Trophoblast cell (in vitro differentiated cells and primary cell): ENCODE results near the gene FAM83D.

Experiments used
- DNase-seq, 2 donors: peaks; one replicate each; pipeline ENCODE4 v3.0.0-alpha.2; 2016
- H2AFZ ChIP-seq: 2 replicates; pipeline ENCODE4 v1.6.1; 2013; ENCODE audit warnings: low read length, moderate library complexity, mild to moderate bottlenecking; ENCODE audit not compliant: insufficient read depth, poor library complexity
- H2AK5ac ChIP-seq: 2 replicates; pipeline ENCODE4 v1.6.1; 2013; ENCODE audit warnings: mild to moderate bottlenecking, low read length
- H2BK120ac ChIP-seq: 2 replicates; pipeline ENCODE4 v1.6.1; 2013; ENCODE audit warnings: low read length, mild to moderate bottlenecking, moderate library complexity; ENCODE audit not compliant: insufficient read depth, poor library complexity
- H2BK12ac ChIP-seq: 2 replicates; pipeline ENCODE4 v1.6.1; 2013; ENCODE audit warnings: mild to moderate bottlenecking, low read length, moderate library complexity
- H2BK5ac ChIP-seq: 2 replicates; pipeline ENCODE4 v1.6.1; 2013; ENCODE audit warnings: low read length, low read depth, moderate library complexity, mild to moderate bottlenecking; ENCODE audit not compliant: poor library complexity
- H3K14ac ChIP-seq: 2 replicates; pipeline ENCODE4 v1.6.1; 2013; ENCODE audit warnings: mild to moderate bottlenecking, low read length
- H3K18ac ChIP-seq: 2 replicates; pipeline ENCODE4 v1.6.1; 2013; ENCODE audit warnings: mild to moderate bottlenecking, low read length
- H3K23ac ChIP-seq: 2 replicates; pipeline ENCODE4 v1.6.1; 2013; ENCODE audit warnings: low read length
- H3K27ac ChIP-seq: 2 replicates; pipeline ENCODE4 v1.5.1; 2013; ENCODE audit warnings: low read depth, mild to moderate bottlenecking, inconsistent platforms, low read length, moderate library complexity
- H3K27me3 ChIP-seq: 2 replicates; pipeline ENCODE4 v1.6.1; 2013; ENCODE audit warnings: inconsistent platforms, mild to moderate bottlenecking, low read length, moderate library complexity; ENCODE audit not compliant: insufficient read depth
- H3K36me3 ChIP-seq, 2 experiments: 1 replicate in 1 of 2; 2 replicates in 1 of 2; pipeline ENCODE4 v1.6.1; 2013; ENCODE audit warnings: low read length in 2 of 2, mild to moderate bottlenecking in 2 of 2, moderate library complexity in 1 of 2; ENCODE audit not compliant: insufficient read depth in 2 of 2, control insufficient read depth in 1 of 2
- H3K4ac ChIP-seq: 2 replicates; pipeline ENCODE4 v1.6.1; 2013; ENCODE audit warnings: low read depth, mild to moderate bottlenecking, low read length, moderate library complexity
- H3K4me1 ChIP-seq, 2 experiments: 1 replicate in 1 of 2; 2 replicates in 1 of 2; pipeline ENCODE4 v1.6.1; 2013; ENCODE audit warnings: low read length in 2 of 2, mild to moderate bottlenecking in 2 of 2, moderate library complexity in 1 of 2; ENCODE audit not compliant: insufficient read depth in 2 of 2, control insufficient read depth in 1 of 2
- H3K4me2 ChIP-seq: 2 replicates; pipeline ENCODE4 v1.6.1; 2013; ENCODE audit warnings: inconsistent platforms, mild to moderate bottlenecking, low read length, moderate library complexity
- H3K4me3 ChIP-seq: 2 replicates; pipeline ENCODE4 v1.5.1; 2013; ENCODE audit warnings: mild to moderate bottlenecking, low read depth, low read length, inconsistent platforms
- H3K79me1 ChIP-seq: one replicate; pipeline ENCODE4 v1.6.1; 2013; ENCODE audit warnings: low read length
- H3K79me2 ChIP-seq: 2 replicates; pipeline ENCODE4 v1.6.1; 2013; ENCODE audit warnings: low read length, mild to moderate bottlenecking; ENCODE audit not compliant: control insufficient read depth, insufficient read depth, poor library complexity
- H3K9ac ChIP-seq: 2 replicates; pipeline ENCODE4 v1.6.1; 2013; ENCODE audit warnings: mild to moderate bottlenecking, low read length
- H3K9me3 ChIP-seq: 2 replicates; pipeline ENCODE4 v1.6.1; 2013; ENCODE audit warnings: low read depth, mild to moderate bottlenecking, control low read depth, inconsistent platforms, low read length; ENCODE audit not compliant: insufficient read depth
- H4K12ac ChIP-seq: 2 replicates; pipeline ENCODE4 v1.6.1; 2013; ENCODE audit warnings: low read depth, mild to moderate bottlenecking, low read length, moderate library complexity
- H4K8ac ChIP-seq: 2 replicates; pipeline ENCODE4 v1.6.1; 2013; ENCODE audit warnings: low read depth, mild to moderate bottlenecking, low read length, moderate library complexity
- H4K91ac ChIP-seq: one replicate; pipeline ENCODE4 v1.6.1; 2013; ENCODE audit warnings: low read depth, mild to moderate bottlenecking, low read length, moderate library complexity
- WGBS: extraction: QIAGEN DNeasy Blood & Tissue Kit; methylation state at CpG from one replicate; pipeline ENCODE4 v1.1.7; 2013; ENCODE audit warnings: missing lambda C conversion rate; ENCODE audit not compliant: insufficient read length, insufficient coverage; ENCODE audit errors: extremely low coverage; 5-methylcytosine and 5-hydroxymethylcytosine counted together

Gene FAM83D

DNA sequence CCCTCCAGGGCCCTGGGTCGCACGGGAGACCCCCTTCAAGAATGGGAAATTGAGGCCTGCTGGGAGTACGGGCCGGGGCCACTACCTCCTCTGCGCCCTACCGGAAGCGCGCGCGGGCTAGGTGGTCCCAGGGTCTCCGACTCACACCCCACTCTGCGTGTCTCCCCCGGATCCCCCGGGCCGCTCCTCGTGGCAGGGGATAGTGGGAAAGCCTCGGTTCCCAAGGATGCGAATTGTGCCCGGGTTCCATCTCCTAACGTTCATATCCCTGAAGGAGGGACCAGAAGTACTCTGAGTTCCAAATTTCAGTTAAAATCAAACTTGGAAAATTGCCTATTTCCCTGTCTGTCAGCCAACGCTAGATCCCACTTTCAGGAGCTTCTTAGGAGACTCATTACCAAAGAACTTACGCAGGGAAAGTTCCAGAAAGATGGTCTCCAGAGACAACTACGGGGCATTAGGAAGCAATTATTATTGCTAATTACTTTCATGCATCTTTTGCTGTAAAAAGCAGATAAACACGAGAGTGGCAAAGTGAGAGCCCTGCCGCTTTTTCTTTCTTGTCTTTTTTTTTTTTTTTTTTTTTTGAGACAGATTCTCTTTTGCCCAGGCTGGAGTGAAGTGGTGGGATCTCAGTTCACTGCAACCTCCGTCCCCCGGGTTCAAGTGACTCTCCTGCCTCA is 858 bp downstream of the FAM83D start:
- Histone ChIP-seq H2BK12ac (no peak overlapping the region), H3K14ac (peak overlapping the region; percentile 52), H3K27me3 (no peaks in the 10 kb centered on the region), H3K9ac (peak overlapping the region; percentile 90), H3K4me1 (peaks cover 7 to 17% of the 10 kb centered on the region in 2 experiments), H4K8ac (peak overlapping the region; percentile 55), H3K4ac (peak overlapping the region; percentile 96), H4K12ac (peak overlapping the region; percentile 2), H3K79me1 (peaks cover 6% of the 10 kb centered on the region), H3K27ac (no peak overlapping the region), H2BK120ac (peak overlapping the region; percentile 8), H3K23ac (no peak overlapping the region), H3K36me3 (peaks cover 0 to 3% of the 10 kb centered on the region in 2 experiments), H3K9me3 (no peaks in the 10 kb centered on the region), H2AK5ac (no peak overlapping the region), H2AFZ (peak overlapping the region; percentile 58), H3K4me2 (peak overlapping the region; percentile 99), H3K79me2 (peaks cover 16% of the 10 kb centered on the region), H3K4me3 (peak overlapping the region; percentile 95), H2BK5ac (peak overlapping the region; percentile 2), H3K18ac (peak overlapping the region; percentile 92), H4K91ac (peak overlapping the region; percentile 76)
- DNase-seq, result no peak
- no CpG with 5 or more reads among the region's 27 CpGs for WGBS

DNA sequence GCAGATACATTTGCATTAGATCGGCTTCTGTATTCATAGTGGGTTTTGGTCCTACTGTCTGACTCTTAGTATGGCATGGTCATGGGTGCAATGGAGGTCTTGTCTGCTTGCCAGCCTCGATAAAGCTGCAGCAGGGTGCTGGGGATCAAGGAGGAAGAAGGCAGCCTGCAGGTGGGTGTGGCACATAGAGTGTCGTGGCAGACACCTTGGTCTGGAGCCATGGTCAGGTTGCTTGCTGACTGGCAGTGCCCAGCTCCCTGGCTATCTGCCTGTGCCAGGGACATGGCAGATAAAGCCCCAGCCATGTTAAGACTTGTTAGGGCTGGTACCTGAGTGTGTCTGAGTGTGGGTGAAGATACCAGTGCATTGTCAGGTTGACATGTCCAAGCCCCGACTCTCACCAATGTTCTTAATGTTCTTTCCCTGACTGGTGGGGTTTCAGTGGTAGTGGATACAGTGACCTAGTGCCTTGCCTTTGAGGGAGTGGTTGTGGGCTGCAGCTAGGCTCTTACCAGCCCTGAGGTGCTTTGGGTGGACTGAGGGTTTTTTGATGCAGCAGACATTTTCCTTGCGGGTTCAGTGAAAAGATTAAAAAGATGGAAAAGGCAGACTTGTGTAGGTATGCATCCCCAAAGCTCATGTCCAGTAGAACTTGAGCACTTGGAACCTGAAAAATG is 1.8 kb downstream of the FAM83D start:
- Histone ChIP-seq H3K14ac (no peak overlapping the region), H3K4me2 (peak overlapping the region; percentile 41), H3K9ac (no peak overlapping the region), H4K12ac (no peak overlapping the region), H2BK12ac (no peak overlapping the region), H3K27ac (no peak overlapping the region), H3K9me3 (no peaks in the 10 kb centered on the region), H2AK5ac (no peak overlapping the region), H2BK120ac (no peak overlapping the region), H2AFZ (no peak overlapping the region), H3K36me3 (peaks cover 0 to 3% of the 10 kb centered on the region in 2 experiments), H3K4me1 (peaks cover 11 to 22% of the 10 kb centered on the region in 2 experiments), H3K27me3 (no peaks in the 10 kb centered on the region), H3K4ac (peak overlapping the region; percentile 66), H2BK5ac (no peak overlapping the region), H4K91ac (no peak overlapping the region), H3K4me3 (peak overlapping the region; percentile 25), H3K18ac (no peak overlapping the region), H3K79me2 (peaks cover 19% of the 10 kb centered on the region), H4K8ac (no peak overlapping the region), H3K23ac (peak overlapping the region; percentile 31), H3K79me1 (peaks cover 6% of the 10 kb centered on the region)
- WGBS, result no CpG with 5 or more reads among the region's 5 CpGs
- no peak for DNase-seq

DNA sequence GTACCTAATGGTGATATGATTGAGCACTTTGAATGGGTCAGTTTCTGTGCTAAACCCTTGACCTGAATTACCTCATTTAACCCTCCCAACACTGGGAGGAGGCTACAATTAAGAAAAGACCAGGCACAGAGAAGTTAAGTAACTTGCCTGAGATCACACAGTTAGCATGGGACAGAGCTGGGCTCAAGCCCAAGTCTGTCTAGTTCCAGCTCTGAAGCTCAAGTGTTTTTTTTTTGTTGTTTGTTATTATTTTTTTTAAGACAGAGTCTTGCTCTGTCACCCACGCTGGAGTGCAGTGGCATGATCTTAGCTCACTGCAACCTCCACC is 4.0 kb downstream of the FAM83D start:
- no peak for DNase-seq
- Histone ChIP-seq H3K79me1 (peaks cover 8% of the 10 kb centered on the region), H3K36me3 (peaks cover 0 to 3% of the 10 kb centered on the region in 2 experiments), H3K9ac (no peak overlapping the region), H3K9me3 (no peaks in the 10 kb centered on the region), H3K4me3 (no peak overlapping the region), H3K4me1 (peaks cover 11 to 23% of the 10 kb centered on the region in 2 experiments), H2AK5ac (no peak overlapping the region), H2BK12ac (no peak overlapping the region), H2AFZ (no peak overlapping the region), H3K14ac (no peak overlapping the region), H3K27me3 (no peaks in the 10 kb centered on the region), H4K91ac (no peak overlapping the region), H3K79me2 (peaks cover 19% of the 10 kb centered on the region), H3K18ac (no peak overlapping the region), H3K4me2 (no peak overlapping the region), H2BK5ac (no peak overlapping the region), H4K12ac (no peak overlapping the region), H2BK120ac (no peak overlapping the region), H3K27ac (no peak overlapping the region), H3K4ac (no peak overlapping the region), H3K23ac (no peak overlapping the region), H4K8ac (no peak overlapping the region)
- WGBS, result no CpG with 5 or more reads among the region's 1 CpG

DNA sequence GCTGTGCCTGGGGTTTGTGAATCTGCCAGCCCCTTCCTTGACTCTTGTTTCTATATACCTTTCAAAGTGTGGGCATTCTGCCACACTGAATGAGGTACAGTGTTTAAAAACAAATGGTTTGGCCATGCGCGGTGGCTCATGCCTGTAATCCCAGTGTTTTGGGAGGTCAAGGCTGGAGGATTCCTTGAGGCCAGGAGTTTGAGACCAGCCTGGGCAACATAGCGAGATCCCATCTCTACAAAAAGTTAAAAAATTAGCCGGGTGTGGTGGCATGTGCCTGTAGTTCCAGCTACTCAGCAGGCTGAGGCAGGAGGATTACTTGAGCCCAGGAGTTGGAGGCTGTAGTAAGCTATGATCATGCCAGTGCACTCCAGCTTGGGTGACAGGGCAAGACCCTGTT is 5.8 kb downstream of the FAM83D start:
- Histone ChIP-seq H3K4ac (peak overlapping the region; percentile 48), H3K4me1 (peaks cover 19 to 31% of the 10 kb centered on the region in 2 experiments), H2AK5ac (no peak overlapping the region), H3K9me3 (no peaks in the 10 kb centered on the region), H2BK5ac (no peak overlapping the region), H3K9ac (no peak overlapping the region), H4K8ac (no peak overlapping the region), H3K36me3 (peaks cover 0 to 3% of the 10 kb centered on the region in 2 experiments), H3K27me3 (no peaks in the 10 kb centered on the region), H3K27ac (no peak overlapping the region), H2BK120ac (no peak overlapping the region), H3K79me1 (peaks cover 8% of the 10 kb centered on the region), H4K12ac (no peak overlapping the region), H3K79me2 (peaks cover 12% of the 10 kb centered on the region), H2AFZ (no peak overlapping the region), H3K4me2 (no peak overlapping the region), H2BK12ac (no peak overlapping the region), H3K18ac (no peak overlapping the region), H3K14ac (no peak overlapping the region), H3K4me3 (no peak overlapping the region), H4K91ac (no peak overlapping the region), H3K23ac (no peak overlapping the region)
- WGBS, result no CpG with 5 or more reads among the region's 4 CpGs
- peak in 1 of 2 donors; percentile 50 for DNase-seq
